K562 (cell line): ENCODE results near the gene LINGO3. TPM values are rescaled to one million over a fixed set of nuclear protein-coding genes. Genes with fewer than 3 reads are reported as not detected.

Experiments
- CAMTA2 ChIP-seq: fragments of 250-450 bp; sonication (Bioruptor Pico); conservative IDR thresholded peaks from 2 replicates; pipeline ENCODE4 v1.5.1; 2022
- CC2D1A ChIP-seq: fragments of 450-650 bp; IDR thresholded peaks from 2 replicates; pipeline ENCODE4 v1.6.1; 2017; ENCODE audit warnings: mild to moderate bottlenecking
- CREM ChIP-seq: IDR thresholded peaks from 2 replicates; pipeline ENCODE4 v1.6.1; 2014; ENCODE audit warnings: antibody characterized with exemption, low read depth
- CSDE1 ChIP-seq, 2 experiments: fragments of 450-650 bp; IDR thresholded peaks; 2 replicates each; pipeline ENCODE4 v1.6.1; 2016; ENCODE audit warnings: mild to moderate bottlenecking in 1 of 2
- DIDO1 ChIP-seq: fragments of 450-650 bp; IDR thresholded peaks from 2 replicates; pipeline ENCODE4 v1.6.1; 2016; ENCODE audit warnings: low read depth, missing biosample characterization, missing genetic modification characterization
- FOXJ2 ChIP-seq: fragments of 200-800 bp; sonication (Bioruptor generic); IDR thresholded peaks from 2 replicates; pipeline ENCODE4 v1.6.1; 2016; ENCODE audit warnings: missing genetic modification characterization, missing compliant biosample characterization
- GATAD2A ChIP-seq: fragments of 450-650 bp; IDR thresholded peaks from 2 replicates; pipeline ENCODE4 v1.6.1; 2017
- LEF1 ChIP-seq: fragments of 450-650 bp; IDR thresholded peaks from 2 replicates; pipeline ENCODE4 v1.6.1; 2016; ENCODE audit warnings: mild to moderate bottlenecking
- POLR2AphosphoS2 ChIP-seq: IDR thresholded peaks from 2 replicates; pipeline ENCODE4 v1.6.1; 2012; ENCODE audit warnings: low read length, improper control_type of control experiment
- RCOR1 ChIP-seq, 2 experiments: IDR thresholded peaks; 2 replicates each; pipeline ENCODE4 v1.6.1; 2012; ENCODE audit warnings: low read depth in 2 of 2, low read length in 2 of 2, borderline replicate concordance in 1 of 2, improper control_type of control experiment in 1 of 2
- STAG1 ChIP-seq: sonication (generic); formaldehyde crosslinking; IDR thresholded peaks from 2 replicates; pipeline ENCODE4 v1.5.0; 2020; ENCODE audit warnings: missing genetic modification reagents, borderline replicate concordance
- TAF15 ChIP-seq: fragments of 200-400 bp; formaldehyde crosslinking; IDR thresholded peaks from 2 replicates; pipeline ENCODE4 v1.6.1; 2017; ENCODE audit warnings: mild to moderate bottlenecking, low read depth, low read length, moderate library complexity
- TBL1XR1 ChIP-seq, 2 experiments: IDR thresholded peaks; 2 replicates each; pipeline ENCODE4 v1.6.1; 2012; ENCODE audit warnings: improper control_type of control experiment in 2 of 2, low read length in 2 of 2, mild to moderate bottlenecking in 1 of 2
- ZBTB8A ChIP-seq: fragments of 450-650 bp; IDR thresholded peaks from 2 replicates; pipeline ENCODE4 v1.6.1; 2018; ENCODE audit warnings: mild to moderate bottlenecking, moderate library complexity; ENCODE audit not compliant: partially characterized antibody
- ZFX ChIP-seq: sonication (generic); formaldehyde crosslinking; IDR thresholded peaks from 2 replicates; pipeline ENCODE4 v1.8.0; 2022; ENCODE audit warnings: mild to moderate bottlenecking, missing genetic modification reagents, moderate library complexity
- ZNF175 ChIP-seq: fragments of 200-800 bp; sonication (Bioruptor generic); IDR thresholded peaks from 2 replicates; pipeline ENCODE4 v1.6.1; 2016; ENCODE audit warnings: low read depth, mild to moderate bottlenecking, missing genetic modification characterization, missing compliant biosample characterization
- ZNF253 ChIP-seq: fragments of 250-450 bp; sonication (Bioruptor Pico); conservative IDR thresholded peaks from 2 replicates; pipeline ENCODE4 v1.6.1; 2021; ENCODE audit warnings: mild to moderate bottlenecking
- ZNF316 ChIP-seq: fragments of 450-650 bp; IDR thresholded peaks from 2 replicates; pipeline ENCODE4 v1.6.1; 2016
- ZNF408 ChIP-seq: fragments of 250-450 bp; sonication (Bioruptor Pico); IDR thresholded peaks from 2 replicates; pipeline ENCODE4 v1.4.0; 2020; ENCODE audit warnings: low read depth, mild to moderate bottlenecking, moderate library complexity
- ZNF41 ChIP-seq: fragments of 250-450 bp; sonication (Bioruptor Pico); conservative IDR thresholded peaks from 2 replicates; pipeline ENCODE4 v1.4.0; 2020; ENCODE audit warnings: mild to moderate bottlenecking
- ZNF561 ChIP-seq: fragments of 450-650 bp; formaldehyde crosslinking; conservative IDR thresholded peaks from 2 replicates; pipeline ENCODE4 v1.4.0; 2020; ENCODE audit warnings: mild to moderate bottlenecking, moderate library complexity
- ZNF586 ChIP-seq: fragments of 450-650 bp; formaldehyde crosslinking; conservative IDR thresholded peaks from 2 replicates; pipeline ENCODE4 v1.4.0; 2020; ENCODE audit warnings: mild to moderate bottlenecking, moderate library complexity
- polyA plus RNA-seq, 8 experiments: library from polyadenylated mRNA; depleted of rRNA in 4 of 8; stranded (reverse) in 5 of 8; unstranded in 3 of 8; fragments of >200 nt; fragmentation: Nextera tagmentation in 2 of 8; fragmentation: Illumina TruSeq in 1 of 8; extraction: Ambion mirVana in 2 of 8; extraction: Trizol in 1 of 8; gene quantifications; 2 replicates each; pipeline versions ENCODE4 v1.2.1 to v1.2.3, GENCODE V29; 2011 to 2014; ENCODE audit warnings: inconsistent platforms in 1 of 8, missing spikeins in 1 of 8
- total RNA-seq, 7 experiments: library from RNA; depleted of rRNA in 6 of 7; stranded (reverse); fragments of >200 nt in 6 of 7; fragmentation: Illumina TruSeq in 2 of 7; extraction: Trizol in 2 of 7; gene quantifications; 2 replicates each; pipeline versions ENCODE4 v1.2.1 to v1.2.3, GENCODE V29; 2011 to 2021; ENCODE audit warnings: low replicate concordance in 1 of 7
- TF ChIP-seq, protein P1 (sequence below): sonication (generic); formaldehyde crosslinking; IDR thresholded peaks from 2 replicates; pipeline ENCODE4 v1.8.1; 2023; ENCODE audit warnings: missing genetic modification reagents, mild to moderate bottlenecking, borderline replicate concordance
- TF ChIP-seq, protein P2 (sequence below), 3 experiments: fragments of 200-800 bp in 1 of 3; sonication (Bioruptor generic) in 1 of 3; sonication (generic) in 1 of 3; formaldehyde crosslinking in 1 of 3; IDR thresholded peaks; 2 replicates each; pipeline versions ENCODE4 v1.6.1 to v1.8.0; 2016 to 2022; ENCODE audit warnings: mild to moderate bottlenecking in 2 of 3, missing compliant biosample characterization in 2 of 3, missing genetic modification characterization in 2 of 3, missing genetic modification reagents in 1 of 3

Gene LINGO3
- total and polyA plus RNA-seq, 9 of the 15 experiments (the other 6 are each of a cell fraction or from before 2014, with no cell fraction given): 0.03 to 0.05 (median 0.03) TPM; not detected in 6

DNA sequence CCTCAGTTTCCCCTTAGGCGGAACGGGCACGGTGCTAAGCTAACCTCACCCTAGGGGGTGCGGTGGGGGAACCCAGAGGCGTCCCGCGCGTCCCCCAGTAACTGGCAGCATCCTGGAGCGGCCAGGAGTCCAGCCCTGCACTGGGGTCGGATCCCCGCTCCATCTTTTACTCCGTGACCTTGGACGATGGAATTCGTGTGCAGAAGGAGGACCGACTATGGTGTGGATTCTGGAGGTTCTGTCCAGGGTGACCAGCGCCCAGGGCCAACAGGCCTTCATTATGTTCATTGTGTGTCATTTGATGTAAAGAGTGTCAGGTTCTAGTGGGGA lies 21.2 kb upstream of the LINGO3 start (continued):
- TF ChIP-seq, protein P1, sequence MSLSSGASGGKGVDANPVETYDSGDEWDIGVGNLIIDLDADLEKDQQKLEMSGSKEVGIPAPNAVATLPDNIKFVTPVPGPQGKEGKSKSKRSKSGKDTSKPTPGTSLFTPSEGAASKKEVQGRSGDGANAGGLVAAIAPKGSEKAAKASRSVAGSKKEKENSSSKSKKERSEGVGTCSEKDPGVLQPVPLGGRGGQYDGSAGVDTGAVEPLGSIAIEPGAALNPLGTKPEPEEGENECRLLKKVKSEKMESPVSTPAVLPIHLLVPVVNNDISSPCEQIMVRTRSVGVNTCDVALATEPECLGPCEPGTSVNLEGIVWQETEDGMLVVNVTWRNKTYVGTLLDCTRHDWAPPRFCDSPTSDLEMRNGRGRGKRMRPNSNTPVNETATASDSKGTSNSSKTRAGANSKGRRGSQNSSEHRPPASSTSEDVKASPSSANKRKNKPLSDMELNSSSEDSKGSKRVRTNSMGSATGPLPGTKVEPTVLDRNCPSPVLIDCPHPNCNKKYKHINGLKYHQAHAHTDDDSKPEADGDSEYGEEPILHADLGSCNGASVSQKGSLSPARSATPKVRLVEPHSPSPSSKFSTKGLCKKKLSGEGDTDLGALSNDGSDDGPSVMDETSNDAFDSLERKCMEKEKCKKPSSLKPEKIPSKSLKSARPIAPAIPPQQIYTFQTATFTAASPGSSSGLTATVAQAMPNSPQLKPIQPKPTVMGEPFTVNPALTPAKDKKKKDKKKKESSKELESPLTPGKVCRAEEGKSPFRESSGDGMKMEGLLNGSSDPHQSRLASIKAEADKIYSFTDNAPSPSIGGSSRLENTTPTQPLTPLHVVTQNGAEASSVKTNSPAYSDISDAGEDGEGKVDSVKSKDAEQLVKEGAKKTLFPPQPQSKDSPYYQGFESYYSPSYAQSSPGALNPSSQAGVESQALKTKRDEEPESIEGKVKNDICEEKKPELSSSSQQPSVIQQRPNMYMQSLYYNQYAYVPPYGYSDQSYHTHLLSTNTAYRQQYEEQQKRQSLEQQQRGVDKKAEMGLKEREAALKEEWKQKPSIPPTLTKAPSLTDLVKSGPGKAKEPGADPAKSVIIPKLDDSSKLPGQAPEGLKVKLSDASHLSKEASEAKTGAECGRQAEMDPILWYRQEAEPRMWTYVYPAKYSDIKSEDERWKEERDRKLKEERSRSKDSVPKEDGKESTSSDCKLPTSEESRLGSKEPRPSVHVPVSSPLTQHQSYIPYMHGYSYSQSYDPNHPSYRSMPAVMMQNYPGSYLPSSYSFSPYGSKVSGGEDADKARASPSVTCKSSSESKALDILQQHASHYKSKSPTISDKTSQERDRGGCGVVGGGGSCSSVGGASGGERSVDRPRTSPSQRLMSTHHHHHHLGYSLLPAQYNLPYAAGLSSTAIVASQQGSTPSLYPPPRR: no peak; the same call in 1 of the 2 replicates
- TF ChIP-seq GATAD2A (no peak), ZFX (0 out of 2 replicates have a peak, but pooled peaks have one; percentile 3), ZNF561 (no peak), CSDE1 (IDR thresholded peaks at IDR 0.05) (no peak), TBL1XR1 (IDR thresholded peaks at IDR 0.05; ENCODE audit: low read length in 2 of 2) (no peak), ZNF316 (no peak), DIDO1 (tag) (no peak), ZNF253 (CRISPR knock-in tag) (no peak), CREM (no peak), CAMTA2 (no peak), TAF15 (no peak), RCOR1 (IDR thresholded peaks at IDR 0.05; ENCODE audit: borderline replicate concordance in 1 of 2, low read depth in 2 of 2, low read length in 2 of 2) (no peak), ZNF408 (CRISPR knock-in tag) (no peak), POLR2AphosphoS2 (no peak), STAG1 (0 out of 2 replicates have a peak, but pooled peaks have one; percentile 8), ZNF175 (CRISPR knock-in tag) (no peak), LEF1 (no peak), CC2D1A (no peak), ZBTB8A (no peak), ZNF586 (CRISPR knock-in tag) (no peak), FOXJ2 (tag) (no peak), ZNF41 (CRISPR knock-in tag) (no peak)
- TF ChIP-seq, protein P2, sequence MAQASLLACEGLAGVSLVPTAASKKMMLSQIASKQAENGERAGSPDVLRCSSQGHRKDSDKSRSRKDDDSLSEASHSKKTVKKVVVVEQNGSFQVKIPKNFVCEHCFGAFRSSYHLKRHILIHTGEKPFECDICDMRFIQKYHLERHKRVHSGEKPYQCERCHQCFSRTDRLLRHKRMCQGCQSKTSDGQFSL (CRISPR knock-in tag; IDR thresholded peaks at IDR 0.05): 0 out of 2 replicates have a peak, but pooled peaks have one; percentile 9
- TF ChIP-seq, protein P2 (tag; IDR thresholded peaks at IDR 0.05): no peak
